H1 (cell line): ENCODE measurements around the gene CCNG2. TPM values are rescaled to one million over a fixed set of nuclear protein-coding genes. Genes with fewer than 3 reads are reported as not detected.

Source experiments
- ASH2L ChIP-seq: fragments of 200-600, 300-600 bp; sonication (generic); IDR thresholded peaks from one replicate; pipeline ENCODE4 v1.7.1; 2017; ENCODE audit warnings: low read length
- ATF3 ChIP-seq: IDR thresholded peaks from 2 replicates; pipeline ENCODE4 v1.6.1; 2011; ENCODE audit warnings: low read depth, mild to moderate bottlenecking, low read length; ENCODE audit not compliant: insufficient read depth
- BCL11A ChIP-seq, 2 experiments: IDR thresholded peaks; one replicate each; pipeline ENCODE4 v1.6.1; 2011; ENCODE audit warnings: low read depth in 2 of 2, low read length in 2 of 2, mild to moderate bottlenecking in 2 of 2
- BRCA1 ChIP-seq: IDR thresholded peaks from 2 replicates; pipeline ENCODE4 v1.6.1; 2012; ENCODE audit warnings: low read depth, low read length, improper control_type of control experiment
- CBX5 ChIP-seq: fragments of 300-800, 300-1000 bp; sonication (generic); IDR thresholded peaks from 2 replicates; pipeline ENCODE4 v1.7.1; 2016; ENCODE audit warnings: antibody characterized with exemption, low read length, low read depth
- CHD7 ChIP-seq: fragments of 300-600 bp; sonication (generic); IDR thresholded peaks from 2 replicates; pipeline ENCODE4 v1.7.1; 2012; ENCODE audit warnings: low read length, moderate library complexity, mild to moderate bottlenecking, inconsistent platforms; ENCODE audit not compliant: insufficient replicate concordance
- KDM4A ChIP-seq: IDR thresholded peaks from one replicate; pipeline ENCODE4 v1.7.1; 2012; ENCODE audit warnings: low read depth, mild to moderate bottlenecking, moderate library complexity, low read length, inconsistent platforms; ENCODE audit not compliant: severe bottlenecking
- MAFK ChIP-seq: IDR thresholded peaks from 2 replicates; pipeline ENCODE4 v1.6.1; 2012; ENCODE audit warnings: low read depth, mild to moderate bottlenecking, improper control_type of control experiment, low read length
- PHF8 ChIP-seq: fragments of 200-600 bp; sonication (generic); conservative IDR thresholded peaks from 2 replicates; pipeline ENCODE4 v1.7.1; 2012; ENCODE audit warnings: low read depth, mild to moderate bottlenecking, inconsistent platforms, low read length, moderate library complexity
- POLR2A ChIP-seq, 2 experiments: IDR thresholded peaks; 1 replicate in 1 of 2; 2 replicates in 1 of 2; pipeline ENCODE4 v1.6.1; 2011; ENCODE audit warnings: low read depth in 2 of 2, low read length in 2 of 2, mild to moderate bottlenecking in 2 of 2; ENCODE audit errors: control extremely low read depth in 1 of 2
- SIRT6 ChIP-seq: IDR thresholded peaks from one replicate; pipeline ENCODE4 v1.7.1; 2012; ENCODE audit warnings: low read length, inconsistent platforms
- SUZ12 ChIP-seq: fragments of 200-600 bp; sonication (generic); IDR thresholded peaks from 2 replicates; pipeline ENCODE4 v1.6.1; 2012; ENCODE audit warnings: mild to moderate bottlenecking, inconsistent platforms, low read length, moderate library complexity, mixed read lengths
- TCF12 ChIP-seq: IDR thresholded peaks from 2 replicates; pipeline ENCODE4 v1.6.1; 2011; ENCODE audit warnings: low read depth, mild to moderate bottlenecking, low read length
- polyA plus RNA-seq, 7 experiments: library from polyadenylated mRNA; depleted of rRNA in 3 of 7; stranded (reverse) in 5 of 7; unstranded in 2 of 7; fragments of >200 nt in 5 of 7; fragments of 200-250 nt in 2 of 7; gene quantifications; 1 replicate in 5 of 7; 2 replicates in 1 of 7; 4 replicates in 1 of 7; pipeline versions ENCODE4 v1.2.1 to v1.2.3, GENCODE V29; 2011 to 2013; ENCODE audit warnings: missing spikeins in 2 of 7, mixed read lengths in 2 of 7
- total RNA-seq: library from RNA; stranded (reverse); fragmentation: NEBNext Ultra II Directional; extraction: Animal tissue kit (Norgen Biotek cat#: 25700); gene quantifications from 2 replicates; pipeline ENCODE4 v1.2.1, GENCODE V29; 2021

Gene CCNG2
- total and polyA plus RNA-seq, 2 of the 8 experiments (the other 6 are each of a cell fraction or from before 2014, with no cell fraction given), result 3.5 to 13.9 TPM

DNA sequence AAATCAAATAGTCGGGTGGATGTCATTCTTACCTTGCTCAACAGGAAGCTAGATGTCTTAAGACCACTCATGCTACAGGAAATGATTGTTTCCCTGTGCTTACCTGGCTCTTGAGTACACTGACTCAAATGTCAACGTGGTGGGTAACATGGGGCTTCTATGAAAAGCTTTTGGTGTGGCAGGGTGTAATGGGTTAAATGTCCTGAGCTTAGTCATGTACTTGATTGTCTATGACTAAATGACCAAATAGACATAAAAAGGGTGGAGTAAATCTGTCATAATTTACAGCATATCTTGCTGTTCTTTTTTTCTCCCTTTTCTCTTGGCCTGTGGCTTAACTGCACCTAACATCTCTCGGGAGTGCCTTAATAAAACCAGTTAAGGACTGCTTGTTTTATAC is 44.9 kb downstream of the CCNG2 start (continued):
- no peak for TF ChIP-seq CHD7
- TF ChIP-seq CBX5, result no peak
- no peak for TF ChIP-seq BRCA1
- TF ChIP-seq ASH2L, result no peak
- TF ChIP-seq PHF8, result no peak
- TF ChIP-seq SIRT6, result no peak
- no peak for TF ChIP-seq POLR2A (IDR thresholded peaks at IDR 0.05; ENCODE audit: control extremely low read depth in 1 of 2, low read depth in 2 of 2, low read length in 2 of 2)
- TF ChIP-seq BCL11A (IDR thresholded peaks at IDR 0.05; ENCODE audit: low read depth in 2 of 2, low read length in 2 of 2), result no peak
- no peak for TF ChIP-seq MAFK
- TF ChIP-seq KDM4A, result no peak
- TF ChIP-seq SUZ12, result no peak
- no peak for TF ChIP-seq TCF12
- no peak for TF ChIP-seq ATF3
